GM12875 (cell line): Measurements from ENCODE around the gene STK38.

Experiments
- H3K4me3 ChIP-seq: one replicate; pipeline ENCODE4 v1.5.1; 2011; ENCODE audit warnings: low read depth, low read length, control low read depth
- TF ChIP-seq, protein P1 (sequence below): IDR thresholded peaks from 2 replicates; pipeline ENCODE4 v1.5.1; 2011; ENCODE audit warnings: low read depth, mild to moderate bottlenecking, control low read depth, inconsistent platforms, low read length, moderate library complexity, borderline replicate concordance; ENCODE audit not compliant: insufficient read depth

The STK38 gene

DNA sequence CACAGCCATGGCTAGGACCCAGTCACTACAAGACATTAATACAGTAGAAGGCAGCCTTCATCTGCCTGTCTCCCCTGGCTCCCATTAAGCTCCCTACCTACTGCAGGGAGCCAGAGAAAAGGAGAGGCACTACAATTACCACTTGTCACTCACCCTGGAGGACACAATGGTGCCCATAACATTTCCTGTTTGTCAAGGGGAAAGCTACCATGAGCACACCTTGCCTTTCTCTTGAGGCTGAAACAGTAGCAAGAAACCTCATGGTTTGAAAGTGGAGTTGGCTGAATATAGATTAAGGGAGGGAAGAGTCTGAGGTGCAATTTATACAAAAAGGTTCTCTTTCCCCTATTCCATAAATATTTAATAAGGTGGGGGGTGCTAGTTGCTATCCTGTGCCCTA is 27.9 kb downstream of the STK38 start:
- TF ChIP-seq, protein P1, sequence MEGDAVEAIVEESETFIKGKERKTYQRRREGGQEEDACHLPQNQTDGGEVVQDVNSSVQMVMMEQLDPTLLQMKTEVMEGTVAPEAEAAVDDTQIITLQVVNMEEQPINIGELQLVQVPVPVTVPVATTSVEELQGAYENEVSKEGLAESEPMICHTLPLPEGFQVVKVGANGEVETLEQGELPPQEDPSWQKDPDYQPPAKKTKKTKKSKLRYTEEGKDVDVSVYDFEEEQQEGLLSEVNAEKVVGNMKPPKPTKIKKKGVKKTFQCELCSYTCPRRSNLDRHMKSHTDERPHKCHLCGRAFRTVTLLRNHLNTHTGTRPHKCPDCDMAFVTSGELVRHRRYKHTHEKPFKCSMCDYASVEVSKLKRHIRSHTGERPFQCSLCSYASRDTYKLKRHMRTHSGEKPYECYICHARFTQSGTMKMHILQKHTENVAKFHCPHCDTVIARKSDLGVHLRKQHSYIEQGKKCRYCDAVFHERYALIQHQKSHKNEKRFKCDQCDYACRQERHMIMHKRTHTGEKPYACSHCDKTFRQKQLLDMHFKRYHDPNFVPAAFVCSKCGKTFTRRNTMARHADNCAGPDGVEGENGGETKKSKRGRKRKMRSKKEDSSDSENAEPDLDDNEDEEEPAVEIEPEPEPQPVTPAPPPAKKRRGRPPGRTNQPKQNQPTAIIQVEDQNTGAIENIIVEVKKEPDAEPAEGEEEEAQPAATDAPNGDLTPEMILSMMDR = no peak
- H3K4me3 ChIP-seq = no peak overlapping the region

DNA sequence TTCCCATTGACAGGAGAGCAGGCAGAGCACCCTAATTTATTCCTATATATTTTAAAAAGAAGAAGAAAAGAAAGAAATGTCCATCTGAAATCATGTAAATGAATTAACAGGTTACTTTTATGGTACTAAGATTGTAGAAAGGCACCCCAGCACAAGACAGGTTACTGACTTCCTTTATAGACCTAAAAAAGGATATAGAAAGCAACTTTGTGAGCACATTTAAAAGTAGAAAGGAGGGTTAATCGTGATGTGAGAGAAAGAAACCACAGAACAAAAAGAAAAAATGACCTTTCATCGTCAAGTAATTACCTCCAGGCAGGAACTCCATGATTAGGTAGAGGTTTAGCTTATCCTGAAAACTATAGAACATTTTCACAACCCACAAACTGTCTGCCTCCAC is 29.9 kb downstream of the STK38 start:
- TF ChIP-seq, protein P1 = no peak

GRCh38 chr6:36516988-36517387 is 30.3 kb downstream of the STK38 start:
- no peak overlapping the region for H3K4me3 ChIP-seq
- TF ChIP-seq, protein P1 = no peak

More for the DNA sequence above, 29.9 kb downstream of the STK38 start:
- no peak overlapping the region for H3K4me3 ChIP-seq

- TF ChIP-seq, protein P1 = no peak
- H3K4me3 ChIP-seq = no peak overlapping the region
These were observed 30.7 kb downstream of the STK38 start for GRCh38 chr6:36516559-36516958.

GRCh38 chr6:36515844-36516243 is 31.4 kb downstream of the STK38 start:
- TF ChIP-seq, protein P1 = no peak
- H3K4me3 ChIP-seq = no peak overlapping the region

DNA sequence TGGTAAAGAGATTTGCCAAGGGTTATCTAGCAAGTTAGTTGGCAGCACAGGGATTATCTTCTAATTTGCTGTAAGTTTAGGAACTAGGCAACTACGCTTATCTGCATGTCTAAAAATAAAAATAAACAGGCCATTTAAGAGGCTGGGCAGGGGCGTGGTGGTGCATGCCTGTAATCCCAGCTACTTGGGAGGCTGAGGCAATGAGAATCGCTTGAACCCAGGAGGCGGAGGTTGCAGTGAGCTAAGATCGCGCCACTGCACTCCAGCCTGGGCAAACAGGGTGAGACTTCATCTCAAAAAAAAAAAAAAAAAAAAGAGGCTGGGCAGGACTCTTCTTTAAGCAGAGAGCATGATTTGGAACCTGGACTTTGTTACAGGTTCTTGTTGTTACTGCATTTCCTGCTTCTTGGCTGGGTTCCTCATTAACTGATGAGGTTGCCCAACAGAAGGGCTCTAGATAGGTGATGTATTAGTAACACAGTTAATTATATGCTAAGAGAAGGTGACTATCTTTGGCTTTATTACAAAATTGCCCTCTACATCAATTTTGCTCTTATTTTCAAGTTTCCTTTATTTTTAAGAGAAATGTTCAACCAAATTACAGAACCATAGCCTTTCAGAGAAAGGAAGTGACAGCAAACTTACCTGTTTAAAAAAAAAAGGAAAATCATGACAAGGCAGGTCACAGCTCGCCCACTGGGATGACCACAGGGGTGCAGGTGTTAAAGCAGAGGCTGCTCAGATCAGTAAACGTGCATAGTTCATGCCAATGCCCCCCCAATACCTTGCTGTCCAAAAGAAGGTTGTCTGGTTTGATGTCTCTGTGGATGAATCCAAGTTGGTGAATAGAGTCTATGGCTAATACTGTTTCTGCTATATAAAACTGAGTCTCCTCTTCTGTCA is 32.5 kb downstream of the STK38 start:
- no peak overlapping the region for H3K4me3 ChIP-seq

GRCh38 chr6:36510365-36510764 is 36.9 kb downstream of the STK38 start:
- TF ChIP-seq, protein P1 = no peak
- H3K4me3 ChIP-seq = no peak overlapping the region

More for the DNA sequence above, 32.5 kb downstream of the STK38 start:
- TF ChIP-seq, protein P1 = no peak
